Mesothelial cell of epicardium (in vitro differentiated cells): Measurements from ENCODE around the gene GREB1L. TPM values are rescaled to one million over a fixed set of nuclear protein-coding genes. Genes with fewer than 3 reads are reported as not detected.

Experiments
- DNase-seq, 2 experiments: peaks; one replicate each; pipeline ENCODE4 v3.0.0; 2021; ENCODE audit warnings: low spot score in 2 of 2; ENCODE audit not compliant: unreplicated experiment in 2 of 2
- H3K27ac Mint-ChIP-seq: 2 replicates; pipeline ENCODE4 v1.8.0; 2021; ENCODE audit warnings: mixed read lengths
- H3K27me3 Mint-ChIP-seq: 2 replicates; pipeline ENCODE4 v1.8.0; 2021; ENCODE audit warnings: low read depth, mixed read lengths
- H3K36me3 Mint-ChIP-seq: 2 replicates; pipeline ENCODE4 v1.8.0; 2021; ENCODE audit warnings: mixed read lengths
- H3K4me1 Mint-ChIP-seq: 2 replicates; pipeline ENCODE4 v1.8.0; 2021; ENCODE audit warnings: mixed read lengths
- H3K4me3 Mint-ChIP-seq: 2 replicates; pipeline ENCODE4 v1.8.0; 2021; ENCODE audit warnings: mild to moderate bottlenecking, moderate library complexity, mixed read lengths
- H3K9me3 Mint-ChIP-seq: 2 replicates; pipeline ENCODE4 v1.8.0; 2021; ENCODE audit warnings: mixed read lengths
- CTCF ChIP-seq: fragments of 200-600 bp; sonication (generic); IDR thresholded peaks from one replicate; pipeline ENCODE4 v1.5.0; 2021; ENCODE audit warnings: antibody characterized with exemption; ENCODE audit not compliant: unreplicated experiment
- total RNA-seq: library from RNA; stranded (reverse); gene quantifications from 3 replicates; pipeline ENCODE4 v1.2.1, GENCODE V29; 2021

GREB1L gene
- total RNA-seq, 1 donor from 2014 or later: 25.5 TPM

GRCh38 chr18:21393986-21394385 lies 152.0 kb downstream of the GREB1L start:
- Mint-ChIP-seq H3K4me1 (peaks cover 5% of the 10 kb centered on the region), H3K36me3 (peaks cover 8% of the 10 kb centered on the region), H3K4me3 (no peak overlapping the region), H3K27ac (no peak overlapping the region), H3K9me3 (no peaks in the 10 kb centered on the region), H3K27me3 (no peaks in the 10 kb centered on the region)
- no peak for TF ChIP-seq CTCF
- DNase-seq: no peak

DNA sequence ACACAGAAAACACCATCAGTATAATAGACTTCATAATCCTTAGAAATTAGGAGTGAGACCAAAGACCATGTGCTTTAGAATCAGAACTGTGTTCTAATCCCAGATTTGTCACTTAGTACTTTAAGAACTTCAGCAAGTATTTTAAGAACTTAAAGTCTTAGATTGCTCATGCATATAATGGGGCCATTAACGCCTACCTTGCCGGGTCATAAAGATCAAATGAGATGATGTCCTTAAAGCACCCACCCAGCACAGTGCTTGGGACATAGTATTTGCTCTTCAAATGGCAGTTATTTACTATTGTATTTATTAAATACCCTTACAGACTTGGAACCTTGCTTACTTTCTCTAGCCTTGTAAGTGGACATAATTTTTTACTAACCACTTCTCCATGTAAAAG lies 156.1 kb downstream of the GREB1L start:
- Mint-ChIP-seq H3K9me3 (no peaks in the 10 kb centered on the region), H3K27ac (no peak overlapping the region), H3K36me3 (peaks cover 8% of the 10 kb centered on the region), H3K27me3 (no peaks in the 10 kb centered on the region), H3K4me1 (no peaks in the 10 kb centered on the region), H3K4me3 (no peak overlapping the region)
- no peak for TF ChIP-seq CTCF
- DNase-seq: no peak

- no peak for DNase-seq
- no peak for TF ChIP-seq CTCF
- no peak overlapping the region for H3K27ac Mint-ChIP-seq
- no peaks in the 10 kb centered on the region for H3K9me3 Mint-ChIP-seq
- H3K36me3 Mint-ChIP-seq: peaks cover 2% of the 10 kb centered on the region
- no peak overlapping the region for H3K4me3 Mint-ChIP-seq
- H3K4me1 Mint-ChIP-seq: no peaks in the 10 kb centered on the region
- H3K27me3 Mint-ChIP-seq: no peaks in the 10 kb centered on the region
Observed at GRCh38 chr18:21402272-21402671, 160.2 kb downstream of the GREB1L start.

GRCh38 chr18:21404426-21404825 lies 162.4 kb downstream of the GREB1L start:
- H3K27ac Mint-ChIP-seq: no peak overlapping the region
- peaks cover 2% of the 10 kb centered on the region for H3K36me3 Mint-ChIP-seq
- no peaks in the 10 kb centered on the region for H3K4me1 Mint-ChIP-seq
- no peak overlapping the region for H3K4me3 Mint-ChIP-seq
- H3K9me3 Mint-ChIP-seq: no peaks in the 10 kb centered on the region
- TF ChIP-seq CTCF: no peak
- no peaks in the 10 kb centered on the region for H3K27me3 Mint-ChIP-seq
- DNase-seq: no peak

- TF ChIP-seq CTCF: no peak
- Mint-ChIP-seq H3K27me3 (no peaks in the 10 kb centered on the region), H3K4me1 (no peaks in the 10 kb centered on the region), H3K9me3 (no peaks in the 10 kb centered on the region), H3K27ac (no peak overlapping the region), H3K36me3 (peaks cover 2% of the 10 kb centered on the region), H3K4me3 (no peak overlapping the region)
- no peak for DNase-seq
Observed at GRCh38 chr18:21406116-21406515, 164.1 kb downstream of the GREB1L start.

GRCh38 chr18:21408681-21409080 lies 166.6 kb downstream of the GREB1L start:
- TF ChIP-seq CTCF: no peak
- no peaks in the 10 kb centered on the region for H3K4me1 Mint-ChIP-seq
- H3K9me3 Mint-ChIP-seq: no peaks in the 10 kb centered on the region
- H3K27me3 Mint-ChIP-seq: no peaks in the 10 kb centered on the region
- peaks cover 2% of the 10 kb centered on the region for H3K36me3 Mint-ChIP-seq
- H3K4me3 Mint-ChIP-seq: no peak overlapping the region
- no peak for DNase-seq
- H3K27ac Mint-ChIP-seq: no peak overlapping the region
